HepG2 (cell line): Measurements from ENCODE around the gene BAHD1.

Source experiments
- ATF2 ChIP-seq: sonication (generic); formaldehyde crosslinking; IDR thresholded peaks from 2 replicates; pipeline ENCODE4 v1.4.0; 2020; ENCODE audit warnings: missing genetic modification reagents
- CTCF ChIP-seq: sonication (generic); formaldehyde crosslinking; IDR thresholded peaks from 2 replicates; pipeline ENCODE4 v1.5.0; 2020; ENCODE audit warnings: mild to moderate bottlenecking, missing genetic modification reagents, moderate library complexity
- ELF1 ChIP-seq: sonication (generic); formaldehyde crosslinking; IDR thresholded peaks from 2 replicates; pipeline ENCODE4 v1.4.0; 2020; ENCODE audit warnings: missing genetic modification reagents
- NFE2L2 ChIP-seq: fragments of 150-350 bp; IDR thresholded peaks from 2 replicates; pipeline ENCODE4 v1.6.1; 2014; ENCODE audit warnings: low read length
- NFYB ChIP-seq: sonication (generic); formaldehyde crosslinking; IDR thresholded peaks from 2 replicates; pipeline ENCODE4 v1.4.0; 2020; ENCODE audit warnings: missing genetic modification reagents
- REST ChIP-seq, 2 experiments: IDR thresholded peaks; 2 replicates each; pipeline ENCODE4 v1.6.1; 2011 to 2012; ENCODE audit warnings: low read length in 2 of 2, borderline replicate concordance in 1 of 2, low read depth in 1 of 2, mild to moderate bottlenecking in 1 of 2, moderate library complexity in 1 of 2
- TBL1XR1 ChIP-seq: fragments of 150-350 bp; IDR thresholded peaks from 2 replicates; pipeline ENCODE4 v1.6.1; 2014; ENCODE audit warnings: borderline replicate concordance, low read length; ENCODE audit not compliant: partially characterized antibody
- THRA ChIP-seq: sonication (generic); formaldehyde crosslinking; IDR thresholded peaks from 2 replicates; pipeline ENCODE4 v1.4.0; 2020; ENCODE audit warnings: missing genetic modification reagents, borderline replicate concordance
- TP53 ChIP-seq: sonication (generic); formaldehyde crosslinking; conservative IDR thresholded peaks from 2 replicates; pipeline ENCODE4 v1.4.0; 2020; ENCODE audit warnings: missing genetic modification reagents
- ZNF253 ChIP-seq: sonication (generic); formaldehyde crosslinking; IDR thresholded peaks from 2 replicates; pipeline ENCODE4 v1.8.0; 2022; ENCODE audit warnings: mild to moderate bottlenecking, missing genetic modification reagents, borderline replicate concordance

GRCh38 chr15:40487816-40488682 is 47.3 kb downstream of the BAHD1 start:
- TF ChIP-seq CTCF = no peak
- TF ChIP-seq ZNF253 (CRISPR knock-in tag) = no peak
- TF ChIP-seq THRA = no peak
- TF ChIP-seq ATF2 = no peak
- TF ChIP-seq NFYB (CRISPR knock-in tag) = no peak
- no peak for TF ChIP-seq TBL1XR1
- TF ChIP-seq REST (IDR thresholded peaks at IDR 0.05; ENCODE audit: borderline replicate concordance in 1 of 2, low read depth in 1 of 2, low read length in 2 of 2) = no peak
- TF ChIP-seq ELF1 (CRISPR knock-in tag) = no peak
- no peak for TF ChIP-seq NFE2L2
- no peak for TF ChIP-seq TP53 (CRISPR knock-in tag)
